HEK293 (cell line): ENCODE measurements around the gene FBXL15.

ENCODE experiments used
- CTCF ChIA-PET: fragments of 350-600 bp; formaldehyde crosslinking; extraction: SDS; loops from one replicate; lab custom pipeline; 2021; ENCODE audit warnings: antibody characterized with exemption; lab: Yijun Ruan, JAX
- POLR2A ChIA-PET: fragments of 300-600 bp; formaldehyde crosslinking; extraction: SDS; loops from one replicate; lab custom pipeline; 2020; ENCODE audit warnings: antibody characterized with exemption, inconsistent platforms; lab: Yijun Ruan, JAX
- H3K27ac ChIP-seq: fragments of 200-500 bp; sonication (Bioruptor generic); 2 replicates; pipeline ENCODE4 v1.5.1; 2014; ENCODE audit warnings: low read depth, low read length, control low read depth, inconsistent platforms; ENCODE audit errors: extremely low read depth
- H3K36me3 ChIP-seq, 2 experiments: fragments of 200-500 bp in 1 of 2; sonication (Bioruptor generic) in 1 of 2; 1 replicate in 1 of 2; 2 replicates in 1 of 2; pipeline ENCODE4 v1.5.1; 2014 to 2017; ENCODE audit warnings: inconsistent platforms in 2 of 2, low read length in 2 of 2; ENCODE audit not compliant: control insufficient read depth in 2 of 2, insufficient read depth in 1 of 2
- H3K4me1 ChIP-seq: fragments of 200-500 bp; sonication (Bioruptor generic); 2 replicates; pipeline ENCODE4 v1.5.1; 2014; ENCODE audit warnings: mild to moderate bottlenecking, low read length, inconsistent platforms; ENCODE audit not compliant: control insufficient read depth, insufficient read depth
- H3K4me3 ChIP-seq: 2 replicates; pipeline ENCODE4 v1.5.1; 2011; ENCODE audit warnings: low read depth, mild to moderate bottlenecking, control low read depth, low read length, moderate library complexity
- H3K9me3 ChIP-seq: fragments of 200-500 bp; sonication (Bioruptor generic); 2 replicates; pipeline ENCODE4 v1.5.1; 2014; ENCODE audit warnings: low read depth, low read length, inconsistent platforms; ENCODE audit not compliant: control insufficient read depth, insufficient read depth
- KLF16 ChIP-seq: fragments of 450-650 bp; formaldehyde crosslinking; IDR thresholded peaks from 2 replicates; pipeline ENCODE4 v1.5.1; 2017; ENCODE audit warnings: missing biosample characterization, missing genetic modification characterization
- ZBTB21 ChIP-seq: fragments of 450-650 bp; formaldehyde crosslinking; IDR thresholded peaks from 2 replicates; pipeline ENCODE4 v1.5.1; 2017; ENCODE audit warnings: missing biosample characterization, missing genetic modification characterization
- ZFP69B ChIP-seq: fragments of 450-650 bp; formaldehyde crosslinking; IDR thresholded peaks from 2 replicates; pipeline ENCODE4 v1.5.1; 2016; ENCODE audit warnings: missing biosample characterization, missing genetic modification characterization
- ZNF10 ChIP-seq: fragments of 450-650 bp; formaldehyde crosslinking; IDR thresholded peaks from 2 replicates; pipeline ENCODE4 v1.5.1; 2017; ENCODE audit warnings: missing biosample characterization, missing genetic modification characterization
- ZNF133 ChIP-seq: fragments of 450-650 bp; formaldehyde crosslinking; IDR thresholded peaks from 2 replicates; pipeline ENCODE4 v1.5.1; 2016; ENCODE audit warnings: missing biosample characterization, missing genetic modification characterization
- ZNF202 ChIP-seq: fragments of 450-650 bp; formaldehyde crosslinking; IDR thresholded peaks from 2 replicates; pipeline ENCODE4 v1.5.1; 2016; ENCODE audit warnings: missing biosample characterization, missing genetic modification characterization, borderline replicate concordance
- ZNF211 ChIP-seq: fragments of 450-650 bp; formaldehyde crosslinking; IDR thresholded peaks from 2 replicates; pipeline ENCODE4 v1.5.1; 2016; ENCODE audit warnings: low read depth, missing biosample characterization, missing genetic modification characterization
- ZNF248 ChIP-seq: fragments of 450-650 bp; formaldehyde crosslinking; IDR thresholded peaks from 2 replicates; pipeline ENCODE4 v1.5.1; 2017; ENCODE audit warnings: missing biosample characterization, missing genetic modification characterization
- ZNF274 ChIP-seq, 2 experiments: fragments of 200-500 bp in 1 of 2; fragments of 450-650 bp in 1 of 2; sonication (Bioruptor generic) in 1 of 2; formaldehyde crosslinking in 1 of 2; IDR thresholded peaks; 2 replicates each; pipeline versions ENCODE4 v1.5.1 to v1.6.1; 2014 to 2016; ENCODE audit warnings: borderline replicate concordance in 1 of 2, inconsistent platforms in 1 of 2, low read length in 1 of 2, missing biosample characterization in 1 of 2, missing genetic modification characterization in 1 of 2
- ZNF302 ChIP-seq: fragments of 450-650 bp; formaldehyde crosslinking; IDR thresholded peaks from 2 replicates; pipeline ENCODE4 v1.5.1; 2016; ENCODE audit warnings: missing biosample characterization, missing genetic modification characterization, low read depth
- ZNF350 ChIP-seq: fragments of 450-650 bp; formaldehyde crosslinking; IDR thresholded peaks from 2 replicates; pipeline ENCODE4 v1.5.0; 2017; ENCODE audit warnings: missing biosample characterization, mild to moderate bottlenecking, missing genetic modification characterization
- ZNF423 ChIP-seq: fragments of 450-650 bp; formaldehyde crosslinking; IDR thresholded peaks from 2 replicates; pipeline ENCODE4 v1.5.1; 2016; ENCODE audit warnings: missing biosample characterization, missing genetic modification characterization
- ZNF426 ChIP-seq: fragments of 450-650 bp; formaldehyde crosslinking; IDR thresholded peaks from 2 replicates; pipeline ENCODE4 v1.5.1; 2017; ENCODE audit warnings: missing biosample characterization, missing genetic modification characterization, mild to moderate bottlenecking, inconsistent platforms, moderate library complexity
- ZNF473 ChIP-seq: fragments of 450-650 bp; formaldehyde crosslinking; IDR thresholded peaks from 2 replicates; pipeline ENCODE4 v1.5.1; 2017; ENCODE audit warnings: missing biosample characterization, missing genetic modification characterization
- ZNF510 ChIP-seq: fragments of 450-650 bp; formaldehyde crosslinking; IDR thresholded peaks from 2 replicates; pipeline ENCODE4 v1.5.1; 2018; ENCODE audit warnings: mild to moderate bottlenecking, missing genetic modification characterization, missing biosample characterization; ENCODE audit not compliant: insufficient replicate concordance
- ZNF521 ChIP-seq: fragments of 450-650 bp; formaldehyde crosslinking; IDR thresholded peaks from 2 replicates; pipeline ENCODE4 v1.5.1; 2017; ENCODE audit warnings: missing biosample characterization, mild to moderate bottlenecking, missing genetic modification characterization
- ZNF544 ChIP-seq: fragments of 450-650 bp; formaldehyde crosslinking; IDR thresholded peaks from 2 replicates; pipeline ENCODE4 v1.5.0; 2017; ENCODE audit warnings: missing biosample characterization, missing genetic modification characterization
- ZNF596 ChIP-seq: fragments of 450-650 bp; IDR thresholded peaks from 2 replicates; pipeline ENCODE4 v1.5.0; 2018; ENCODE audit warnings: missing biosample characterization, mild to moderate bottlenecking, missing genetic modification characterization, moderate library complexity
- ZNF621 ChIP-seq: fragments of 450-650 bp; formaldehyde crosslinking; IDR thresholded peaks from 2 replicates; pipeline ENCODE4 v1.5.1; 2017; ENCODE audit warnings: missing biosample characterization, missing genetic modification characterization
- ZNF629 ChIP-seq: fragments of 450-650 bp; formaldehyde crosslinking; IDR thresholded peaks from 2 replicates; pipeline ENCODE4 v1.5.1; 2017; ENCODE audit warnings: missing biosample characterization, missing genetic modification characterization
- ZNF654 ChIP-seq: fragments of 450-650 bp; formaldehyde crosslinking; IDR thresholded peaks from 2 replicates; pipeline ENCODE4 v1.5.1; 2016; ENCODE audit warnings: low read depth, missing biosample characterization, missing genetic modification characterization
- ZNF660 ChIP-seq: fragments of 450-650 bp; IDR thresholded peaks from 2 replicates; pipeline ENCODE4 v1.5.1; 2018; ENCODE audit warnings: missing biosample characterization, mild to moderate bottlenecking, missing genetic modification characterization
- ZNF701 ChIP-seq: fragments of 450-650 bp; formaldehyde crosslinking; IDR thresholded peaks from 2 replicates; pipeline ENCODE4 v1.5.1; 2016; ENCODE audit warnings: missing biosample characterization, missing genetic modification characterization
- ZNF76 ChIP-seq: fragments of 450-650 bp; formaldehyde crosslinking; IDR thresholded peaks from 2 replicates; pipeline ENCODE4; 2016; ENCODE audit warnings: low read depth, missing biosample characterization, missing genetic modification characterization, borderline replicate concordance
- ZNF768 ChIP-seq: fragments of 450-650 bp; formaldehyde crosslinking; IDR thresholded peaks from 2 replicates; pipeline ENCODE4 v1.5.1; 2018; ENCODE audit warnings: missing biosample characterization, mild to moderate bottlenecking, missing genetic modification characterization
- ZNF785 ChIP-seq: fragments of 450-650 bp; formaldehyde crosslinking; IDR thresholded peaks from 2 replicates; pipeline ENCODE4 v1.5.1; 2016; ENCODE audit warnings: missing biosample characterization, missing genetic modification characterization
- TF ChIP-seq, protein P1 (sequence below): fragments of 450-650 bp; formaldehyde crosslinking; IDR thresholded peaks from 2 replicates; pipeline ENCODE4 v1.5.1; 2016; ENCODE audit warnings: missing biosample characterization, missing genetic modification characterization
- TF ChIP-seq, protein P2 (sequence below): fragments of 450-650 bp; formaldehyde crosslinking; IDR thresholded peaks from 2 replicates; pipeline ENCODE4 v1.5.1; 2016; ENCODE audit warnings: missing biosample characterization, missing genetic modification characterization
- TF ChIP-seq, protein P3 (sequence below): fragments of 450-650 bp; formaldehyde crosslinking; IDR thresholded peaks from 2 replicates; pipeline ENCODE4 v1.5.1; 2017; ENCODE audit warnings: missing biosample characterization, missing genetic modification characterization
- TF ChIP-seq, protein P4 (sequence below): fragments of 450-650 bp; formaldehyde crosslinking; IDR thresholded peaks from 2 replicates; pipeline ENCODE4 v1.5.1; 2016; ENCODE audit warnings: missing biosample characterization, missing genetic modification characterization

The FBXL15 gene

DNA sequence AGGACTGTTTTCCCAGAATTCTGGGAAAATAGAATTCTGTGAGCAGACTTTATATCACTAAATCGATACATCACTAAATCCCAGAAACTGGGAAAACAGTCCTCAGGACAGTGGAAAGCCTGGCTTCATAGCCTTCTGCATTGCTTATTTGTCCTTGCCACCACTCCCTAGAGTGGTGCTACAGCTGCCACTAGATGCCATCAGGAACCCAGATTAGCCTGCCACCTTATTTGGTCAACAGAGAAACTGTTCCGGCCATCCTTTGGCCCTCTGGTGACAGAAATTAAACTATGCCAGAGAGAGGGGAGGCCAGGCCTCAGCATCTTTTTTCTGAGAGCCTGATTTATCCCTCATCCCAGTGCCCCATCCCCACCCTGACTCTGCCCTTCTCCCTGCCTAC lies 44.8 kb upstream of the FBXL15 start (continued):
- TF ChIP-seq ZNF701 (tag by site-specific recombination) (no peak), ZNF10 (tag by site-specific recombination) (no peak), ZNF302 (tag by site-specific recombination) (no peak), ZNF785 (tag by site-specific recombination) (no peak), ZNF248 (tag by site-specific recombination) (no peak), ZNF544 (tag by site-specific recombination) (no peak), ZNF202 (tag by site-specific recombination) (no peak)
- TF ChIP-seq, all 188 proteins: peak for 0

DNA sequence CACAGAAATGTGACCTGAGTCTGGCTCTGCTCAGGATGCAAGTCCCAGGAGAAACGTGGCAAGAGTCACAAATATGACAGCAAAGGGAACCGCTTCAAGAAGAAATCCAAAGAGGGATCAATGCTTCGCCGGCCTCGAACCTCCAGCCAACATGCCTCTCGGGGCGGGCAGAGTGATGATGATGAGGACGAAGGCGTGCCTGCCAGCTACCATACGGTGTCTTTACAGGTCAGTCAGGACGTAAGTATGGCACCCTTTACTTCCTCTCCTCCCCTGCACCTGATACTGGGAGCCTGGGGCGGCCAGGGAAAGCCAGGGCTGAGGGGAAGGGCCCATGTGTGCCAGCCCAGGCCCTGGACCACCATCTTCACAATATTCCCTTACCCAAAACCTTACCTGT lies 43.7 kb upstream of the FBXL15 start:
- Histone ChIP-seq H3K4me3 (no peak overlapping the region), H3K4me1 (no peaks in the 10 kb centered on the region), H3K36me3 (peaks cover 21 to 85% of the 10 kb centered on the region in 2 experiments; a peak in 2 of 3 replicates), H3K9me3 (no peaks in the 10 kb centered on the region), H3K27ac (no peak overlapping the region)
- ChIA-PET POLR2A (no interaction called here), CTCF (interaction anchor here (1.2 to 1.9 kb wide), 2 partner anchors 23 to 25 kb away, joined by 3 to 8 read pairs; no protein-coding TSS in a partner anchor)
- TF ChIP-seq ZNF629 (tag by site-specific recombination) (no peak), ZNF248 (tag by site-specific recombination) (no peak), ZNF596 (no peak), ZNF654 (tag by site-specific recombination) (no peak), ZNF473 (no peak), ZNF768 (tag by site-specific recombination) (no peak), ZNF521 (tag by site-specific recombination) (no peak), ZNF133 (tag by site-specific recombination) (no peak), ZBTB21 (tag by site-specific recombination) (no peak), ZNF274 (IDR thresholded peaks at IDR 0.05; ENCODE audit: low read length) (no peak), ZNF274 (tag by site-specific recombination; IDR thresholded peaks at IDR 0.05; ENCODE audit: borderline replicate concordance) (no peak), ZNF660 (tag by site-specific recombination) (no peak), ZNF76 (tag by site-specific recombination) (no peak), ZNF621 (tag by site-specific recombination) (no peak), KLF16 (tag by site-specific recombination) (no peak), ZFP69B (tag by site-specific recombination) (no peak), ZNF211 (no peak)
- TF ChIP-seq, protein P1, sequence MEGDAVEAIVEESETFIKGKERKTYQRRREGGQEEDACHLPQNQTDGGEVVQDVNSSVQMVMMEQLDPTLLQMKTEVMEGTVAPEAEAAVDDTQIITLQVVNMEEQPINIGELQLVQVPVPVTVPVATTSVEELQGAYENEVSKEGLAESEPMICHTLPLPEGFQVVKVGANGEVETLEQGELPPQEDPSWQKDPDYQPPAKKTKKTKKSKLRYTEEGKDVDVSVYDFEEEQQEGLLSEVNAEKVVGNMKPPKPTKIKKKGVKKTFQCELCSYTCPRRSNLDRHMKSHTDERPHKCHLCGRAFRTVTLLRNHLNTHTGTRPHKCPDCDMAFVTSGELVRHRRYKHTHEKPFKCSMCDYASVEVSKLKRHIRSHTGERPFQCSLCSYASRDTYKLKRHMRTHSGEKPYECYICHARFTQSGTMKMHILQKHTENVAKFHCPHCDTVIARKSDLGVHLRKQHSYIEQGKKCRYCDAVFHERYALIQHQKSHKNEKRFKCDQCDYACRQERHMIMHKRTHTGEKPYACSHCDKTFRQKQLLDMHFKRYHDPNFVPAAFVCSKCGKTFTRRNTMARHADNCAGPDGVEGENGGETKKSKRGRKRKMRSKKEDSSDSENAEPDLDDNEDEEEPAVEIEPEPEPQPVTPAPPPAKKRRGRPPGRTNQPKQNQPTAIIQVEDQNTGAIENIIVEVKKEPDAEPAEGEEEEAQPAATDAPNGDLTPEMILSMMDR, result no peak

DNA sequence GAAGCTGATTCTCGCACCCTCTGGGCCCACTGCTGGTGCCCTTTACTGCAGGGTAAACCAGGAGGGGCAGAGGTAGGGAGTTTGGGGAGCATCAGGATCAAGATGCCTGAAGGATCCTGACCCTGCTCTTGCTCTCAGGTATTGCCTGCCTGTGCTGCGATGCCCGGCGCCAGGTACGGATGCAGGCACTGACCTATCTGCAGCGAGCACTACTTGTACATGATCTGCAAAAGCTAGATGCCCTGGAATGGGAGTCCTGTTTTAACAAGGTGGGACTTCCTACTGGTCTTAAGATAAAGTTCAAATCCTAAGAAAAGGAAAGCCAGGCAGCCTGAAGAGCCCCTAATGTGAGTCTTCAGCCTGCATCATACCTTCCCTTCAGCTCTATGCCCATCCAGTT lies 41.3 kb upstream of the FBXL15 start:
- H3K9me3 ChIP-seq, result no peaks in the 10 kb centered on the region
- POLR2A ChIA-PET, result no interaction called here
- H3K27ac ChIP-seq, result no peak overlapping the region
- peaks cover 16 to 71% of the 10 kb centered on the region in 2 experiments; a peak in 2 of 3 replicates for H3K36me3 ChIP-seq
- H3K4me1 ChIP-seq, result no peaks in the 10 kb centered on the region
- no peak overlapping the region for H3K4me3 ChIP-seq
- CTCF ChIA-PET, result interaction anchor here (1.5 to 1.8 kb wide), 3 partner anchors 14 to 100 kb away, joined by 4 to 12 read pairs (median 4); no protein-coding TSS in a partner anchor
- TF ChIP-seq, protein P2, sequence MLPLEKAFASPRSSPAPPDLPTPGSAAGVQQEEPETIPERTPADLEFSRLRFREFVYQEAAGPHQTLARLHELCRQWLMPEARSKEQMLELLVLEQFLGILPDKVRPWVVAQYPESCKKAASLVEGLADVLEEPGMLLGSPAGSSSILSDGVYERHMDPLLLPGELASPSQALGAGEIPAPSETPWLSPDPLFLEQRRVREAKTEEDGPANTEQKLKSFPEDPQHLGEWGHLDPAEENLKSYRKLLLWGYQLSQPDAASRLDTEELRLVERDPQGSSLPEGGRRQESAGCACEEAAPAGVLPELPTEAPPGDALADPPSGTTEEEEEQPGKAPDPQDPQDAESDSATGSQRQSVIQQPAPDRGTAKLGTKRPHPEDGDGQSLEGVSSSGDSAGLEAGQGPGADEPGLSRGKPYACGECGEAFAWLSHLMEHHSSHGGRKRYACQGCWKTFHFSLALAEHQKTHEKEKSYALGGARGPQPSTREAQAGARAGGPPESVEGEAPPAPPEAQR (tag by site-specific recombination), result no peak
- TF ChIP-seq, protein P3, sequence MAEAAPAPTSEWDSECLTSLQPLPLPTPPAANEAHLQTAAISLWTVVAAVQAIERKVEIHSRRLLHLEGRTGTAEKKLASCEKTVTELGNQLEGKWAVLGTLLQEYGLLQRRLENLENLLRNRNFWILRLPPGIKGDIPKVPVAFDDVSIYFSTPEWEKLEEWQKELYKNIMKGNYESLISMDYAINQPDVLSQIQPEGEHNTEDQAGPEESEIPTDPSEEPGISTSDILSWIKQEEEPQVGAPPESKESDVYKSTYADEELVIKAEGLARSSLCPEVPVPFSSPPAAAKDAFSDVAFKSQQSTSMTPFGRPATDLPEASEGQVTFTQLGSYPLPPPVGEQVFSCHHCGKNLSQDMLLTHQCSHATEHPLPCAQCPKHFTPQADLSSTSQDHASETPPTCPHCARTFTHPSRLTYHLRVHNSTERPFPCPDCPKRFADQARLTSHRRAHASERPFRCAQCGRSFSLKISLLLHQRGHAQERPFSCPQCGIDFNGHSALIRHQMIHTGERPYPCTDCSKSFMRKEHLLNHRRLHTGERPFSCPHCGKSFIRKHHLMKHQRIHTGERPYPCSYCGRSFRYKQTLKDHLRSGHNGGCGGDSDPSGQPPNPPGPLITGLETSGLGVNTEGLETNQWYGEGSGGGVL (tag by site-specific recombination), result no peak
- TF ChIP-seq ZNF350 (tag by site-specific recombination) (no peak), ZNF76 (tag by site-specific recombination) (no peak), ZNF423 (tag by site-specific recombination) (no peak), ZNF510 (tag by site-specific recombination) (no peak), ZNF426 (tag by site-specific recombination) (no peak)
- TF ChIP-seq, protein P4, sequence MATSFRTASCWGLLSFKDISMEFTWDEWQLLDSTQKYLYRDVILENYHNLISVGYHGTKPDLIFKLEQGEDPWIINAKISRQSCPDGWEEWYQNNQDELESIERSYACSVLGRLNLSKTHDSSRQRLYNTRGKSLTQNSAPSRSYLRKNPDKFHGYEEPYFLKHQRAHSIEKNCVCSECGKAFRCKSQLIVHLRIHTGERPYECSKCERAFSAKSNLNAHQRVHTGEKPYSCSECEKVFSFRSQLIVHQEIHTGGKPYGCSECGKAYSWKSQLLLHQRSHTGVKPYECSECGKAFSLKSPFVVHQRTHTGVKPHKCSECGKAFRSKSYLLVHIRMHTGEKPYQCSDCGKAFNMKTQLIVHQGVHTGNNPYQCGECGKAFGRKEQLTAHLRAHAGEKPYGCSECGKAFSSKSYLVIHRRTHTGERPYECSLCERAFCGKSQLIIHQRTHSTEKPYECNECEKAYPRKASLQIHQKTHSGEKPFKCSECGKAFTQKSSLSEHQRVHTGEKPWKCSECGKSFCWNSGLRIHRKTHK (tag by site-specific recombination), result no peak
